Measurements from ENCODE around the gene ACP7. TPM values are rescaled to one million over a fixed set of nuclear protein-coding genes. Genes with fewer than 3 reads are reported as not detected.

The ACP7 gene
- total and polyA plus RNA-seq, 2 of the 8 experiments (the other 6 are each of a cell fraction or from before 2014, with no cell fraction given) = 0.27 to 0.50 TPM

DNA sequence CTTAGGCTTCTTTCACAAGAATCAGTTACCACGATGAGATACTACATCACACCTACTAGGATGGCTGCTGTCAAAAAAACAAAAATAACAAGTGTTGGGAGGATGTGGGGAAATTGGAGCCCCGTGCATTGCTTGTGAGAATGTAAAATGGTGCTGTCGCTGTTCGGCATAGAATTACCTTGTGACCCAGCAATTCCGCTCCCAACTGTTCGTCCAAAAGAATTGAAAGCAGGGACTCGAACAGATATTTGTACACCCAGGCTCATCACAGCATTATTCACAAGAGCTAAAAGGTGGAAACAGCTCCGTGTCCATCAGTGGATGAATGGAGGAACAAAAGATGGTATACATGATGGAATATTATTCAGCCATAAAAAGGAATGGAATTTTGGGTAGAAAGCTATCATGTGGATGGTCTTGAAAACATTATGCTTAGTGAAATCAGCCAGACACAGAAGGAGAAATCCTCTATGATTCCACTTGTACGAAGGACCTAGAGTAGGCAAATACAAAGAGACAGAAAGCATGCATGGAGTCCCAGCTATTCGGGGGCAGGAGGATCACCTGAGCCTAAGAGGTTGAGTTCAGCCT, 64.9 kb downstream of the ACP7 start:
- peaks cover 5 to 29% of the 10 kb centered on the region in 2 experiments for H4K20me1 ChIP-seq (replicated peaks in 1 of 2; ENCODE audit: control insufficient read depth in 1 of 2, insufficient read depth in 2 of 2, low read length in 2 of 2)
- TF ChIP-seq ATF2 (IDR thresholded peaks at IDR 0.05; ENCODE audit: low read length) (no peak), POLR2AphosphoS5 (IDR thresholded peaks at IDR 0.05; ENCODE audit: low read depth, low read length) (no peak), KDM5A (IDR thresholded peaks at IDR 0.05; ENCODE audit: low read length) (no peak), RAD21 (IDR thresholded peaks at IDR 0.05 in 1 of 2, conservative IDR thresholded peaks at IDR 0.05 in 1 of 2; ENCODE audit: low read depth in 2 of 2, low read length in 2 of 2) (no peak), CEBPB (IDR thresholded peaks at IDR 0.05; ENCODE audit: low read depth, low read length) (no peak), YY1 (IDR thresholded peaks at IDR 0.05; ENCODE audit: low read depth, low read length) (no peak), MAX (IDR thresholded peaks at IDR 0.05) (no peak), EZH2 (IDR thresholded peaks at IDR 0.05; ENCODE audit: low read depth, low read length, severe bottlenecking) (no peak), ASH2L (IDR thresholded peaks at IDR 0.05; ENCODE audit: low read length) (no peak)
- TF ChIP-seq, protein P1, sequence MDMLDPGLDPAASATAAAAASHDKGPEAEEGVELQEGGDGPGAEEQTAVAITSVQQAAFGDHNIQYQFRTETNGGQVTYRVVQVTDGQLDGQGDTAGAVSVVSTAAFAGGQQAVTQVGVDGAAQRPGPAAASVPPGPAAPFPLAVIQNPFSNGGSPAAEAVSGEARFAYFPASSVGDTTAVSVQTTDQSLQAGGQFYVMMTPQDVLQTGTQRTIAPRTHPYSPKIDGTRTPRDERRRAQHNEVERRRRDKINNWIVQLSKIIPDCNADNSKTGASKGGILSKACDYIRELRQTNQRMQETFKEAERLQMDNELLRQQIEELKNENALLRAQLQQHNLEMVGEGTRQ (IDR thresholded peaks at IDR 0.05; ENCODE audit: low read length) = no peak

More for the DNA sequence above, 64.9 kb downstream of the ACP7 start:
- Histone ChIP-seq H3K4me1 (replicated peaks in 1 of 4; ENCODE audit: control insufficient read depth in 3 of 4, insufficient read depth in 4 of 4, low read length in 3 of 4) (peaks cover 12 to 35% (median 23%) of the 10 kb centered on the region in 4 experiments), H2AK5ac (ENCODE audit: low read depth, low read length) (no peak overlapping the region), H2BK15ac (ENCODE audit: low read length) (no peak overlapping the region), H3K27ac (ENCODE audit: low read depth, low read length) (no peak overlapping the region), H3K36me3 (ENCODE audit: control insufficient read depth in 2 of 4, insufficient read depth in 4 of 4, low read length in 3 of 4) (peaks cover 0 to 5% (median 0%) of the 10 kb centered on the region in 4 experiments; a peak in 2 of 8 replicates), H2BK20ac (ENCODE audit: low read length) (no peak overlapping the region), H3K18ac (ENCODE audit: extremely low read depth, low read length) (no peak overlapping the region), H2AFZ (ENCODE audit: low read length) (no peak overlapping the region), H3K4ac (replicated peaks; ENCODE audit: insufficient read length, low read depth, low read length) (no peak overlapping the region), H2BK120ac (replicated peaks; ENCODE audit: low read depth, low read length) (no peak overlapping the region), H3K23ac (ENCODE audit: insufficient read length) (no peak overlapping the region), H3K23me2 (ENCODE audit: low read depth, low read length) (0 out of 2 replicates have a peak, but pooled peaks cover 2% of the 10 kb centered on the region), H4K5ac (ENCODE audit: insufficient read length, low read depth, low read length) (no peak overlapping the region), H3K79me1 (ENCODE audit: low read depth, low read length) (peaks cover 13% of the 10 kb centered on the region), H4K91ac (replicated peaks; ENCODE audit: insufficient read length, low read length) (no peak overlapping the region), H3K4me2 (ENCODE audit: insufficient read depth in 1 of 2, low read depth in 2 of 2, low read length in 2 of 2) (no peak overlapping the region), H3K9me3 (ENCODE audit: insufficient read depth in 2 of 2, low read depth in 1 of 2, low read length in 1 of 2) (no peaks in the 10 kb centered on the region), H3K79me2 (ENCODE audit: control insufficient read depth in 1 of 2, insufficient read depth in 2 of 2, low read length in 2 of 2) (peaks cover 3 to 48% of the 10 kb centered on the region in 2 experiments; a peak in 3 of 4 replicates), H3K9ac (replicated peaks in 1 of 4; ENCODE audit: extremely low read depth in 1 of 4, low read depth in 3 of 4, low read length in 3 of 4) (no peak overlapping the region), H3K4me3 (ENCODE audit: extremely low read depth in 1 of 4, insufficient read depth in 2 of 4, low read depth in 3 of 4, low read length in 4 of 4) (no peak overlapping the region), H3K27me3 (replicated peaks in 1 of 4; ENCODE audit: control insufficient read depth in 3 of 4, extremely low read depth in 1 of 4, insufficient read depth in 3 of 4, low read length in 3 of 4) (no peaks in the 10 kb centered on the region), H3K14ac (ENCODE audit: insufficient read length) (no peak overlapping the region), H2BK12ac (ENCODE audit: low read depth, low read length) (no peak overlapping the region), H4K8ac (ENCODE audit: extremely low read depth, insufficient read depth, low read length) (no peak overlapping the region), H2BK5ac (ENCODE audit: low read depth, low read length) (no peak overlapping the region), H3K56ac (replicated peaks; ENCODE audit: insufficient read length, low read depth, low read length) (no peak overlapping the region)
- CTCF ChIA-PET (ENCODE audit: partially characterized antibody) = interaction anchor here (1.3 to 1.9 kb wide), 4 partner anchors 9 to 54 kb away, joined by 3 to 4 read pairs (median 3); no protein-coding TSS in a partner anchor
- DNase-seq (ENCODE audit: low read depth in 1 of 2, low spot score in 2 of 2) = no peak
- POLR2A ChIA-PET (ENCODE audit: partially characterized antibody) = interaction anchor here (0.7 to 2.9 kb wide), 3 partner anchors 9 to 24 kb away, joined by 3 to 9 read pairs (median 4); no protein-coding TSS in a partner anchor
- WGBS, 2 experiments (ENCODE audit: extremely low coverage in 1 of 2, insufficient coverage in 1 of 2, insufficient read length in 1 of 2, insufficient replicate concordance in 2 of 2, low coverage in 1 of 2, low lambda C conversion rate in 2 of 2, missing lambda C conversion rate in 1 of 2) = 84% methylated on average over 10 of the region's 10 CpGs; no CpG with 5 or more reads in 1 of the 2 experiments
- no peak for FAIRE-seq
